SJCRH30 (cell line): ENCODE measurements around the gene TXNL4B. TPM values are rescaled to one million over a fixed set of nuclear protein-coding genes. Genes with fewer than 3 reads are reported as not detected.

Source experiments
- DNase-seq, 2 experiments: peaks; one replicate each; pipeline ENCODE4 v3.0.0-alpha.2; 2015 to 2020
- H3K27ac ChIP-seq: fragments of 250-450 bp; sonication (Bioruptor Pico); 2 replicates; pipeline ENCODE4 v1.5.1; 2020; ENCODE audit warnings: mild to moderate bottlenecking, moderate library complexity
- H3K27me3 ChIP-seq: fragments of 250-450 bp; sonication (Bioruptor Pico); 2 replicates; pipeline ENCODE4 v1.5.1; 2020; ENCODE audit warnings: mild to moderate bottlenecking, moderate library complexity
- H3K36me3 ChIP-seq: fragments of 250-450 bp; sonication (Bioruptor Pico); 2 replicates; pipeline ENCODE4 v1.5.1; 2020; ENCODE audit warnings: mild to moderate bottlenecking, moderate library complexity
- H3K4me1 ChIP-seq: fragments of 250-450 bp; sonication (Bioruptor Pico); 2 replicates; pipeline ENCODE4 v1.5.1; 2020; ENCODE audit warnings: mild to moderate bottlenecking, moderate library complexity
- H3K4me3 ChIP-seq: fragments of 250-450 bp; sonication (Bioruptor Pico); 2 replicates; pipeline ENCODE4 v1.5.1; 2020; ENCODE audit warnings: mild to moderate bottlenecking, moderate library complexity
- H3K9me3 ChIP-seq: fragments of 250-450 bp; sonication (Bioruptor Pico); replicated peaks from 2 replicates; pipeline ENCODE4 v1.5.1; 2020; ENCODE audit warnings: mild to moderate bottlenecking, moderate library complexity
- total RNA-seq: library from RNA; depleted of rRNA; stranded (reverse); fragments of >200 nt; shearing (Covaris generic); gene quantifications from 2 replicates; pipeline ENCODE4 v1.2.3, GENCODE V29; 2014

Gene TXNL4B
- total RNA-seq, 1 experiment from 2014 or later, result 12.7 TPM

DNA sequence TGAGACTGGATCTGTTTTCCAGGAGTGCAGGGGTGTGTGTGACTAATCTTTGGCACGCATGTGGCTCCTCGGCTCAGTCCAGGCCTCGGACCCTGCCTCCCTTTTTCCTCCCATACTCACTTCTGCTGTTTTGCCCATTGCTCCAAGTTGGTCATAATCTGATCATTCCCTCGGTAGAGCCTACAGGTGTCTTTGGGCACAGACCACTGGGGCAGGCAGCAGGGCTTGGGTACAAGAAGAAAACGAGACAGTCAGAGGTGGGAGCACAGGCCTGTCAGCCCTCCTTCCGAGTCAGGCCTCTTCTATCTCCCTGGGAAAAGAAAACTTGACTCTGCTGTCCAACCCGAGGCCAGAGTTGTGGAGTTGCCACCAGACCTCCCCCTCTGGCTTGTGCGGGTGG lies 30.0 kb upstream of the TXNL4B start:
- Histone ChIP-seq H3K27me3 (no peaks in the 10 kb centered on the region), H3K36me3 (no peaks in the 10 kb centered on the region), H3K4me1 (no peaks in the 10 kb centered on the region), H3K4me3 (no peak overlapping the region), H3K9me3 (no peaks in the 10 kb centered on the region), H3K27ac (no peak overlapping the region)
- no peak for DNase-seq

DNA sequence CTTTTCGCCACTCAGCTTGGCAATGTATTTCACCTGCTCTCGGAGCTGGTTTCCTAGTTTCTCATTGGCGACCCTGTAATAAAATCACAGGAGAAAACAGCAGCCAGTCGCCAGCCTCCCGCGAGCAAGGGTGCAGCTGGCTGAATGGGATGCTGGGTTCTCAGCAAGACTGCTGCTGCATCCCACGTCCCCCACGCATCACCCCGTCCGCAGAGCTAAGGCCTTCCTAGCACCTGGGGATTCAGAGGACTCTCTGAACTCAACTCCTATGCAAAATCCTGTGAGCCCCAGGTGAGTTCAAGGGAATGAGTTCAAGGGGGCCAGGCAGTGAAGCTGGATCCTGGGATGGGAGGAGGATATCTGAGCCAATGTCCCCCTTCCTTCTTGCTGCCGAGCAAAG lies 29.5 kb upstream of the TXNL4B start:
- Histone ChIP-seq H3K9me3 (no peaks in the 10 kb centered on the region), H3K27me3 (no peaks in the 10 kb centered on the region), H3K27ac (no peak overlapping the region), H3K4me1 (no peaks in the 10 kb centered on the region), H3K4me3 (no peak overlapping the region), H3K36me3 (no peaks in the 10 kb centered on the region)
- no peak for DNase-seq

GRCh38 chr16:72122308-72122707 lies 28.9 kb upstream of the TXNL4B start:
- H3K27me3 ChIP-seq, result no peaks in the 10 kb centered on the region
- H3K4me1 ChIP-seq, result no peaks in the 10 kb centered on the region
- H3K4me3 ChIP-seq, result no peak overlapping the region
- H3K36me3 ChIP-seq, result no peaks in the 10 kb centered on the region
- H3K9me3 ChIP-seq, result no peaks in the 10 kb centered on the region
- no peak overlapping the region for H3K27ac ChIP-seq
- no peak for DNase-seq

- Histone ChIP-seq H3K9me3 (no peaks in the 10 kb centered on the region), H3K4me3 (no peak overlapping the region), H3K27ac (no peak overlapping the region), H3K4me1 (no peaks in the 10 kb centered on the region), H3K36me3 (no peaks in the 10 kb centered on the region), H3K27me3 (no peaks in the 10 kb centered on the region)
- no peak for DNase-seq
Measured at GRCh38 chr16:72120026-72120425, 26.6 kb upstream of the TXNL4B start.

GRCh38 chr16:72113616-72113945 lies 20.2 kb upstream of the TXNL4B start:
- H3K4me3 ChIP-seq, result no peak overlapping the region
- H3K36me3 ChIP-seq, result peaks cover 5% of the 10 kb centered on the region; the same call in 1 of the 2 replicates
- no peak for DNase-seq
- H3K27ac ChIP-seq, result no peak overlapping the region
- no peaks in the 10 kb centered on the region for H3K27me3 ChIP-seq
- H3K9me3 ChIP-seq, result no peaks in the 10 kb centered on the region
- H3K4me1 ChIP-seq, result no peaks in the 10 kb centered on the region

- Histone ChIP-seq H3K9me3 (no peaks in the 10 kb centered on the region), H3K4me1 (no peaks in the 10 kb centered on the region), H3K4me3 (no peak overlapping the region), H3K27me3 (no peaks in the 10 kb centered on the region), H3K27ac (no peak overlapping the region), H3K36me3 (peaks cover 5% of the 10 kb centered on the region; the same call in 1 of the 2 replicates)
- no peak for DNase-seq
Measured at GRCh38 chr16:72112906-72113615, 19.6 kb upstream of the TXNL4B start.

GRCh38 chr16:72112452-72112792 lies 19.0 kb upstream of the TXNL4B start:
- peaks cover 5% of the 10 kb centered on the region; the same call in 1 of the 2 replicates for H3K36me3 ChIP-seq
- no peaks in the 10 kb centered on the region for H3K9me3 ChIP-seq
- no peak overlapping the region for H3K27ac ChIP-seq
- H3K27me3 ChIP-seq, result no peaks in the 10 kb centered on the region
- no peak overlapping the region for H3K4me3 ChIP-seq
- H3K4me1 ChIP-seq, result no peaks in the 10 kb centered on the region
- DNase-seq, result no peak

- H3K9me3 ChIP-seq, result no peaks in the 10 kb centered on the region
- no peaks in the 10 kb centered on the region for H3K27me3 ChIP-seq
- no peak for DNase-seq
- no peak overlapping the region for H3K27ac ChIP-seq
- no peaks in the 10 kb centered on the region for H3K4me1 ChIP-seq
- H3K4me3 ChIP-seq, result no peak overlapping the region
- peaks cover 5% of the 10 kb centered on the region; the same call in 1 of the 2 replicates for H3K36me3 ChIP-seq
Measured at GRCh38 chr16:72111657-72112451, 18.4 kb upstream of the TXNL4B start.

GRCh38 chr16:72110662-72111615 lies 17.5 kb upstream of the TXNL4B start:
- no peaks in the 10 kb centered on the region for H3K4me1 ChIP-seq
- no peaks in the 10 kb centered on the region for H3K27me3 ChIP-seq
- no peak overlapping the region for H3K27ac ChIP-seq
- H3K9me3 ChIP-seq, result no peaks in the 10 kb centered on the region
- H3K4me3 ChIP-seq, result no peak overlapping the region
- H3K36me3 ChIP-seq, result peaks cover 5% of the 10 kb centered on the region
- DNase-seq, result no peak

DNA sequence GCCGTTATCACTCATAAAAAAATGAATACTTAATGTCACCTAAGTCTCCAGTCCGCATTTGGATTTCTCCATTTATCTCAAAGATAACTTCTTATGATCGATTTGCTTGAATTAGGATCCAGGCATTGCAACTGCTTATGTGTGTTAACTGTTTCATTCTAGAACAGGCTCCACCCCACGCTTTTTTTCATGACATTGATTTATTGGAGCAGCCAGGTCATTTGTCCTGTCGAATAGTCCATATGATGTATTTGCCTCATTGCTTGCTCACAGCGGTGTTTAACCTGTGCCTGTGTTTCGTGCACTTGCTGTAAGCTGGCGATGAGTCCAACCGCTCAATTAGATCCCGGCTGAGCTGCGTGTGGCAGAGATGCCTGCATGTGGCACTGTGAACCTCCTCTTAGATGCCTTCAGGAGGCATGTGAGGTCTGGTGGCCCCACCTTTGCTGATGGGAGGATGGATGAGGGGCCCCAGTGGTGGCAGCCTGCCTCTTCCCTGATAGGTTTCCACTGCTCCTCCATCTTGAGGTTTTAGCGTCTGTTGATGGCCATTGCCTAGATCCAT lies 16.6 kb upstream of the TXNL4B start:
- no peak for DNase-seq
- Histone ChIP-seq H3K27me3 (no peaks in the 10 kb centered on the region), H3K4me3 (no peak overlapping the region), H3K27ac (no peak overlapping the region), H3K36me3 (peaks cover 5% of the 10 kb centered on the region), H3K9me3 (no peaks in the 10 kb centered on the region), H3K4me1 (no peaks in the 10 kb centered on the region)

DNA sequence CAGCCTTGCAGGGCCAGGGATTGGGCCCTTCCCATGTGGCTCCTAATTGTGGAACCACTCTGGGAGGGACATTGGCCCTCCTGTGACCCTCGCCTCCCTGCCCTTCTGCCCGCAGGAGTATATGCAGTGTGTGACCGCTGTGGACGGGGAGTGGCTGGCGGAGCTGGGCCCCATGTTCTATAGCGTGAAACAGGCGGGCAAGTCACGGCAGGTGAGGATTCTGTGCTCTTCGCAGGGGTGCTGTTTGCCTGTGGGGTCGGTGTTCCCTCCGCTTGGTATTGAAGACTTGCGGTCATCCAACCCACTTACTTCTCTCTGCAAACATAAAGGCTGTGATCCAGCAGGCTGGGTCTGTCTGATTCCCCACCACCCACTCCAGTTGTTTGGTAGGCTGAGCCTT lies 15.9 kb upstream of the TXNL4B start:
- Histone ChIP-seq H3K36me3 (peaks cover 5% of the 10 kb centered on the region), H3K27me3 (no peaks in the 10 kb centered on the region), H3K4me3 (no peak overlapping the region), H3K27ac (no peak overlapping the region), H3K9me3 (no peaks in the 10 kb centered on the region), H3K4me1 (no peaks in the 10 kb centered on the region)
- no peak for DNase-seq

GRCh38 chr16:72108353-72109102 lies 15.1 kb upstream of the TXNL4B start:
- Histone ChIP-seq H3K4me3 (no peak overlapping the region), H3K27me3 (no peaks in the 10 kb centered on the region), H3K4me1 (no peaks in the 10 kb centered on the region), H3K36me3 (peaks cover 5% of the 10 kb centered on the region), H3K9me3 (no peaks in the 10 kb centered on the region), H3K27ac (no peak overlapping the region)
- no peak for DNase-seq

DNA sequence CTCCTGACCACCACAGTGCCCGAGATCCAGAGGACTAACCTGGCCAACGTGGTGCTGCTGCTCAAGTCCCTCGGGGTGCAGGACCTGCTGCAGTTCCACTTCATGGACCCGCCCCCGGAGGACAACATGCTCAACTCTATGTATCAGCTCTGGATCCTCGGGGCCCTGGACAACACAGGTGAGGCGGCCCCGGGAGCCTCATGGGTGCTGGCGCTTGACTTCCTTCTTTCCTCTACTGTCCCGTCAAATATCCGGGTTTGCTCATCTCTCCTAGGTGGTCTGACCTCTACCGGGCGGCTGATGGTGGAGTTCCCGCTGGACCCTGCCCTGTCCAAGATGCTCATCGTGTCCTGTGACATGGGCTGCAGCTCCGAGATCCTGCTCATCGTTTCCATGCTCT lies 14.0 kb upstream of the TXNL4B start:
- DNase-seq, result no peak
- no peaks in the 10 kb centered on the region for H3K27me3 ChIP-seq
- no peaks in the 10 kb centered on the region for H3K9me3 ChIP-seq
- no peak overlapping the region for H3K4me3 ChIP-seq
- H3K36me3 ChIP-seq, result peaks cover 11% of the 10 kb centered on the region
- H3K27ac ChIP-seq, result no peak overlapping the region
- H3K4me1 ChIP-seq, result no peaks in the 10 kb centered on the region

DNA sequence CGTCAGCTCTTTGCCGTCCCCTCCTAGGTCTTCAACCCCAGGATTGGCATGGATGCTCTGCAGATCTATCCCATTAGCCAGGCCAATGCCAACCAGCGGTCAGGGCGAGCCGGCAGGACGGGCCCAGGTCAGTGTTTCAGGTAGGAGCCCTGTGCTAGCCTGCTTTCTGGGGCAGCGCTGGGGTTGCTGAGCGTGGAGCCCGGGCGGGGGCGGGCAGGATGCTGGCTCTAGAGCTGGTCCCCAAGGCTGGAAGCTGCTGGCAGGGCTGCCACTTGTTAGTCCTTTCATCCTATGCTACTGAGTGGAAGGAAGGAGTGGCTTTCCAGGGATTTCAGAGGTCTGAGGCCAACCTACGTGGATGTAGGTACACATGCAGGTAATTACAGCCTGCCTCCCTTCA lies 12.6 kb upstream of the TXNL4B start:
- Histone ChIP-seq H3K9me3 (no peaks in the 10 kb centered on the region), H3K27me3 (no peaks in the 10 kb centered on the region), H3K36me3 (peaks cover 14% of the 10 kb centered on the region), H3K4me3 (no peak overlapping the region), H3K4me1 (no peaks in the 10 kb centered on the region), H3K27ac (no peak overlapping the region)
- no peak for DNase-seq
